Right ventricle myocardium inferior (tissue), 1 donor: ENCODE data around the gene C5orf15. TPM values are rescaled to one million over a fixed set of nuclear protein-coding genes. Genes with fewer than 3 reads are reported as not detected.
"Not testable (repeated sequence)": the region's sequence is repeated elsewhere in the genome, so short reads cannot be mapped to it uniquely, and the experiment has no call there.

Experiments
- ATAC-seq: fragments of 200-7000 bp; cut with Tn5 transposase; one replicate; pipeline ENCODE4 v1.9.1; 2020; ENCODE audit warnings: mild to moderate bottlenecking, moderate library complexity
- DNase-seq: peaks from one replicate; pipeline ENCODE4 v3.0.0; 2021; ENCODE audit errors: missing footprints
- intact Hi-C: fragments of 100-400 bp; cut with DNase I; formaldehyde crosslinking; loops from one replicate; pipeline ENCODE4 v1.11.0; 2022
- total RNA-seq: library from RNA; stranded (reverse); fragmentation: NEBNext Ultra II Directional; extraction: Animal tissue kit (Norgen Biotek cat#: 25700); gene quantifications from one replicate; pipeline ENCODE4 v1.2.1, GENCODE V29; 2021
- donor health status: DM: no; HTN: yes; CAD: no; lungs with severe emphysema.

C5orf15 gene
- total RNA-seq, 1 donor from 2014 or later: 34.1 TPM

DNA sequence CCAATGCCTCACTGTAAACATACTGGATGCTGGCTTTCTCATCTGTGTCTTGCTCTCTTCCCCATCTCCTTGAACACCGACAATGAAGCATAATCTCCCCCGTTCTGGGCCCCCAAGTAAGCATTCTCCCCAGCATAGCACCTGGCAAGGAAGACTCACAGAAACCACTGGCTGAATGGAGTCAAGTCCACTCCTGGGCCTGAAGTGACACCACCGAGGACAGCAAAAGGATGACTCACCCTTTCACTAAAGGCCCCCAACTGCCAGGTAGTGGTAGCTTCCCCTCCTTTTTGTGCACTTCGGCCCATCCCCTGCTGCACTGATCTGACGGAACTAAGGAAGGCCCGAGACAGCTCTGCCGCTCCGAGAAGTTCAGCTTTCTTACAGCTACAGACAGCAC lies 26.9 kb upstream of the C5orf15 start:
- intact Hi-C loops: no loop called here
- ATAC-seq: no peak

DNA sequence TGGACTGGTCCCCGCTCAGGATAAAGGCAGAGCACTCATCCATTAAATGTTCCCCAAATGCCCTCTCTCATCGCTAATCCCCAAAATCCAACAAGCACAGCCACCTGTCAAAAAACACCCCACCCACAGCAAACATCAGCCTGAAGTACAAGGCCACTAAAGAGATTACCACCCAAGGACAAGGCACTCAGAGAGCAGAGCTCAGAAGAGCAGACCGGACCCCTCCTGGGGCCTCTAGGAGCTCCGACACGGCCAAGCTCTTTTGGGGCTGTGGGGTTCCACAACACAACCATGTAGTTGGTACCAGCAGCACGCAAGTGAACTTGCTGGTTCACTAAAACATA lies 26.5 kb upstream of the C5orf15 start:
- ATAC-seq (no peak), DNase-seq (no peak)
- intact Hi-C loops: no loop called here

More for the DNA sequence above, 26.9 kb upstream of the C5orf15 start:
- DNase-seq: no peak

DNA sequence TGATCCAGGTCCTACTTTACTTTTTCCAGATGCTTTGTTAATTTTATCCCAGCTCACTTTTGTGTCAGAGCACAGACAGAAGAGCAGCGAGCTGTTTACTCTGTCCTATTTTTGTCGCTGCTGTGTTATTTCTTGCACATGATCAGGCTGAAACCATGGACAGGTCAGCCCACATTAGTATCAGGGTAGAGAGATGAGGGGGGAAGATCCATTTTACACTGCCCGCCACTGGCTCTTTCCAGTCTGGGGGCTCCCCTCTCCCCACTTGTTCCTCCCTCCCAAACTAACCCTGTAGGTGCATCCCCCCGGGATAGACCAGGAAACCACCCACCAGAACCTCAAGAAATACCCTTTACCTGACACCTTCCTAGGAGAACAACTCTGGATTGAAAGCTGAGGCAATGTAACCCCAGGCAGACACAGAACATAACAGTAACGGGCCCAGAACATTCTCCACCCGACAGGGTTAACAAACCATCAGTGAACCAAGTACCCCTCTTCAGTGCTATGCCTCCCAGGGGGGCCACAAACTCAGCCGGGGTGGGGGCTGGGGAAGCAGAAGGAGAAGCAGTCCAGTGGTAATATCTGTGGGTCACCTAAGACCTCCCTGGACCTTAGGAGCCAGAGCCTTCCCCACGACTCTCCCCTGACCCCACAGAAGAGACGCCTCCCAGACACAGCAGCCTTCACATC lies 26.0 kb upstream of the C5orf15 start:
- DNase-seq (no peak), ATAC-seq (peak; percentile 47)
- intact Hi-C loops: no loop called here

DNA sequence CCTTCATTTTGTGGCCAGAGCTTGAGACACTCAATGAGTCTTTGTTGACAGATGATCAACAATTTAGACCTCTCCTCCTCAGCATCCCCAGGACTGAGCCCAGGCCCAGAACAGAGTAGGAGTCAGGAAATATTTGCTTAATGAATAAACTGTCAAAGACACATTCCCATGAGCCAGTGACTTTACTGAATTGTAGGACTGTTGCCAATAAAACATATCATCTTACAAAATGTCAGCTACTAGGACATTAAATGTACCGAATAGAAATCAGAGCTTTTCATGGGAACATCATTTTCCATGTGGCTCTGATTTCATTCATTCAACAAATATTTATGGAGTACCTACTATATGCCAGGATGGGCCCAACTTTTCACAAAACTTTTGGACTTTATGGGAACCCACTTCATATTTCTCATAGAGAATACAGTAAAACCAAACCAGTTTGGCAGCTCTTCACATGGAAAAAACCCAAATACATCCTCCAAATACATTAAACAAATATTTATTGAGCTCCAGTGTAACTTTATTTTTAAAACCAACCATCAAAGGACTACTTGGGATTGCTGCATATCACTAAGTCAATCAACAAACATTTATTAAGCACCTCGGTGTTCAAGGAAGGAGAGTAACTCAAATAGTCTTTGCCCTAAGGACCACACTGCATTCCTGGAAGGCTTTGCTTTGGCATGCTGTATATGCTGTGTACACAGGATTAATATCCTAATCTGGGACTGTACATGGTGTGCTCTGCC lies 24.9 kb upstream of the C5orf15 start:
- no peak for ATAC-seq
- intact Hi-C loops: no loop called here
- DNase-seq: no peak

DNA sequence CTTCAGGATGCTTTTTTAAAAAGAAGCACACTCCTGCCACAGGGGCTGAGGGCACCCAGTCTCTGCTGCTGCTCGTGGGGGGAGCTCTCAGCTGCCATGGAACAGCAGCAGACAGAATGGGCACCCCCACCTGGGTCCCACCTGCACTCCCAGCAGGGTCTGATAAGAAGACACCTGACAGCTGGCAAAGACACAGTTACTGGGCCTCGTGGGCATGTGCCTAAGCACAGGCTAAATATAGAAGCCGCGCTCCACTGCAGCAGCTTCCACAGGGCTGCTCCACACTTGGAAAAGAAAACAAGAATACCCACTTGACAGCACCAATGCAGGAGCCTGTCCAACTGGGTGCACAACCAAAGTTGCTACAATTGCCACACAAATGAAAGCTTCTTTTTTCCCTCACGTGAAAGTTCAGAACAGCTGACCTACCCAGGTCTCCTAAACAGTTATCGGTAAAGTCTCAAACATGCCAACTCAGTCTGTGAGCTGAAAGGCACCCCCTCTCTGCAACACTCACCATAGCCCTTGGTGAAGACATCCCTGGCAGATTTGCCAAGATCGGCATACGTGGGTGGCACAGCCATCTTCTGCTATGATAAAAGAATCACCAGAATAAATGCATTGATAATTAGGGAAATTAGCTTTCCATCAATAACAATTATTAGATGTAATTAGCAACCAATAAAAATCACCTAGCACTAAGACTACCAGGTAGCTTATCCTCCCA lies 24.2 kb upstream of the C5orf15 start:
- DNase-seq: no peak
- ATAC-seq: peak; percentile 67
- intact Hi-C loops: loop anchor here (1.0 kb wide), 1 partner anchor 82 kb away; no protein-coding TSS in a partner anchor

DNA sequence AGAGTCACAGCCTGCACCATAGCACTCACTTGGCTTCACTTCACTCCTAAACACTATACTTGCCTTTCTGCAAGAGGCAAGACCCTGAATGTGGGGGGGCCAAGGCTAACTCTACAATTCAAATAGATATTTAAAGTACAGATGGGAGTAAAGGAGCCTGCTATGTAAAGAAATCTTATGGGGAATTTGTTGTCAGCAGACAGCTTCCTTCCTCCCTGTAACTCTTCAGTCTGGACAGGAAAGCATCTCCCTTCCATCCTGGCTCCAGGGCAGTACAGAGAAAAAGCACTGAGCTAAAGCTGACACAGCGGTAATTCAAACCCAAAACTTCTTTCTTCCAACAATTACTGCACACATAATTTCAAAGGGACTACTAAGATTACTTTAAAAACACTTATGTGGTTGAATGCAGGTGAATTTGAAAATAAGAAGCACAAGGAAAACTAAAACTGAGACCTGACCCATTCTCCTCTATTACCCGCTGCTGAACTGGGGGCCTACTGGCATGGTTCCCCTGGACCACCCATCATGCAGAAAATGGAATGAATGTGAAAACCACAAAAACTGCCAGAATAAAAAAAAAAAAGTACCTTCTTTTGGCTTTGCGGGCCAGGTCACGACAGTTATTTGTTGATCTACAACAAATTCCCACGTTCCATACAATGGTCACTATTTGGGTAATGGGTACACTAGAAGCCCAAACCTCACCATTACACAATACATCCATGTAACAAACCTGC lies 22.9 kb upstream of the C5orf15 start:
- intact Hi-C loops: no loop called here
- ATAC-seq (no peak), DNase-seq (no peak)

DNA sequence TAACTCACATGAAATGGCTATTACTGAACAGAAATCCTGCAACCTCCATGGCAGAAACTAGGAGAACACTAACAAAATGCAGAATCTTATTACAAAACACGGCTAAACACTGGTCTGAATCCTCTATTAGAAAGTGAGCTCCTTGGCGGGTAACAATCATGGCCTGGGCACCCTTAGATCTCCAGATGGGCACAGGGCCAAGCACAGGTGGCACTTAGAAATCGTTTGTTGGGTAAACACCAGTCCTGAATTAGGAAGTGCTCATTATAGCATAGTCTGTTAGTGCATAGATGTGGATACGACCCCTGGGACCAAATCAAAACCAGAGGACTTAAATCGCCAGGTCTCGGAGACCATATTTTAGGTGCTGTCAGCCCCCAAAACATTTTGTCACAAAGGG lies 22.0 kb upstream of the C5orf15 start:
- no peak for DNase-seq
- intact Hi-C loops: no loop called here
- ATAC-seq: no peak

DNA sequence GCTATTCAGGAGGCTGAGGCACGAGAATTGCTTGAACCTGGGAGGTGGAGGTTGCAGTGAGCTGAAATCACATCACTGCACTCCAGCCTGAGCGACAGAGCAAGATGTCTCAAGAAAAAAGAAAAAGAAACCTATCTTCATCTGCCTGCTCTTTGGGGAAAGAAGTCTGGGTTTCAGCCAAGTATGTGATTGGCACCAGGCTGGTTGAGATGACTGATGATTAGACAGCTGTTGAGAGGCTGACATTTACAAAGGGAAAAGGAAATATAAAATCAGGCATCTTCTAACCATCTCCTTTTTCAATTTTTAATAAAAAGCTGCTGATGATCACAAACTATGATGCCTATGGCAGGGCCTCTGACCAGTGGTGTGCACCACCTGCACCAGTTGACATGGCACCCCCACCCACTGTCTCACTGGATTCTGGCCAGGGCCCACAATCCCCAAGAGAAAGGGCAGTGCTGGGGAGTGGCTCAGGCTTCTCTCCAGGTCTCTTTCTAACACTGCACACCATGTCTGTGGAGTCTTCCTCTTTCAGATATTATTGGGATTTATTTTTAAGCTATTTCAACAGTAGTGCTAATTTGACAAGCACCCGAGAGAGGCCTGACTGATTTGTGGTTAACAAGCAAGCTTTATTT lies 17.2 kb upstream of the C5orf15 start:
- intact Hi-C loops: no loop called here
- ATAC-seq (no peak), DNase-seq (no peak)

DNA sequence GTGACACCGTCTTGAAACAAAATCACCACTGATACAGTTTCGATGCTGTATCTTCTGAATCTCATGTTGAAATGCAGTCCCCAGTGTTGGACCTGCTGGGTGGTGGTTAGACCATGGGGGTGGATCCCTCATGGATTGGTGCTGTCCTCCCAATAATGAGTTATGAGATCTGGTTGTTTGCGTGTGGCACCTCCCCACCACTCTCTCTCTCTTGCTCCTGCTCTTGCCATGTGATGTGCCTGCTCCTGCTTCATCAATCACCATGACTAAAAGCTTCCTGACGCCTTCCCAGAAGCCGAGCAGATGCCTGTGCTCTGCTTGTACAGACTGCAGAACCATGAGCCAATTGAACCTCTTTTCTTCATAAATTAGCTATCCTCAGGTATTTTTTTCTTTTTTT lies 15.2 kb upstream of the C5orf15 start:
- no peak for DNase-seq
- intact Hi-C loops: no loop called here
- ATAC-seq: no peak

DNA sequence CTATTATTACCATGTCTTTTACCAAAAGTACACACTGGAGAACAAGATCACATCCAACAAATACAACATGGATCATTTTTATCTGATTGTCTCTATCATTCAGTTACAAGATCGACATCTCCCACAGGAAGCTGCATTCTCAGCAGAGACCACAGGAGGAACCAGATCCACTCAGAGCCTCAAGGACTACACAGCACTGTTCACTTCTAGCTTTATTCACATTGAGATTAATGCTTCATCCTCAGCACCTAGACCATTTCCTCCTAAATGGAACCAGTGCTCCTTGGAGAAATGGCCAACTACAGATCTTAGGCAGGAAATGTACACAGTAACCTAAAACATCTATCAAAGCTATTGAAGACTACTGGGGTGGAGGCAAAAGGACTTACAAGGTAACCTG lies 13.3 kb upstream of the C5orf15 start:
- intact Hi-C loops: no loop called here

DNA sequence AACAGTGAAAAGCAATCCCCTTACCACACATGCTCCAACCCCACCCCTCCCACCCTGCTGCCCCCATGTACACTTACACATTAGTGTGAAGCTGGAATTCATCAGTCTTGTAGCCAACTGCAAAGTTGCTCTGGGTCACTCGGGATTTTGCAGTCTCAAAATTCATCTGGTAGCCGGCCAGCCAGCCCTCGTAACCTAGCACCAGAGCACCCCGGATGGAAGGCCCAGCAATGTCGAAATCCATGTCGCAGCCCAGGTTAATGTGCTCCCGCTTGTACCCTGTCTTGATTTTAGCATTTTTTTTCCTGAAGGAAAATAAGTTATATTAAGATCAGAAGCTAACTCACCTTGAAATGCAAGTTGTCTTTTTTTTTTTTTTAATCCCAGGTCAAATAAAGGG lies 12.2 kb upstream of the C5orf15 start:
- DNase-seq (no peak), ATAC-seq (no peak)
- intact Hi-C loops: no loop called here

More for the DNA sequence above, 13.3 kb upstream of the C5orf15 start:
- DNase-seq: no peak
- ATAC-seq: no peak

DNA sequence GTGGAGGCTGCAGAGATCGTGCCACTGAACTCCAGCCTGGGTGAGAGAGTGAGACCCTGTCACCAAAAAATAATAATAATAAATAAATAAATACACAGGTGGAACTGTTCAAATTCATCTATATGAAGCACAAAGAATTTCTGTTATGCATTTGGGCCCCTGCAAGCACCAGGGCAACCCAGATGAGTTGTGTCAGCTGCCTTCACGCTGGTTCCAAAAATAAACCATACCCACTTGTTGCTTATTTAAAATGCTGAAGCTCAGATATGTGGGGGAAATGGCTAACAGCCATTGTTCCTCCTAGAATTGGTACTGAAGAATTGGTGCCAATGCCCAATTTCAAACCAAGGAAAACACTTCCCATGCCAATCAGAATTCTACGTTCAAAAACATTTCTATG lies 10.5 kb upstream of the C5orf15 start:
- intact Hi-C loops: no loop called here
- ATAC-seq (no peak), DNase-seq (no peak)

DNA sequence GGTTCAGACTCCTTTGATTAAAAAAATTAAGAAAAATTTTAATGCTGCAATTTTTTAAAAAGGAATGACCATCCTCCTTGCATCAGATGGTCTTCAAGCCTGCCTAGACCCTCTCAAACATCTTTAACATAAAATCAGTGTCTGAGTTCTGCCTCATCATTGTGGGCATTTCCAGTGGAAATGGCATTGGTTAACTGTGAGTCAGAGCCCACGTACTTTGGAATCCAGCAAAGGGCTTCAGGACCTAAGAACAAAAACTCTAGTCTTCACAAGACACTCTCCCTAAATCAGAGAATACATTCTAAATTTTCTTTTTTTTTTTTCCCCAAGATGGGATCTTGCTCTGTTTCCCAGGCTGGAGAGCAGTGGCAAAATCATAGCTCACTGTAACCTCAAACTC lies 9.4 kb upstream of the C5orf15 start:
- ATAC-seq (no peak), DNase-seq (no peak)
- intact Hi-C loops: no loop called here

DNA sequence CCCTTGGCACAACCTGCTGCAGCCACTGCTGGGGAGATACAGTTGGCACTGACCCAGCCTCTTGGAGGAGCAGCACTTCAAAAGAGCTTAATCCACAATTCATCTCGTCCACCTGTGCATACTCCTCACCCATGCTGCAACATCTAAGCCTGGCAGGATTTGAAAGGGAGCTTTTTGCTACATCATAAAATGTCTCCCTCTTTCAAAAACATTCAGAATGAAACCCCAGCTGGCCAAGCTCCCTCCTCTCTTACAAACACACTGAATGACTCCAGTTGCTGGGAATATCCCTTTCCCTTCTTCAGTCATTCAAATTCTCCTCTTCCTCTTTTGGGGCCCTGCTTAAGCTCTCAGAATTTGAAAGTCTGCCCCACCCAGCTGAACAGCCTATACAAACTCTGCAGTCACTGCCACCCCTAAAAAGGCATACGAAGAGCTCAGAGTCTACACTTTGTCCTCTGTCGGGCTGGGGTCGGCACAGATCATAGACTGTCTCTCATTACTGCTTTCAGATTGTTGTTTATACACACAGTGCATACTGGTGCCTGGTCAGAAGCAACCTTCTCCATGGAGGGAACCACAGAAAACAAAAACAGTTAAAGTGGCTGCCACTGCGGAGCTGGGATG lies 8.8 kb upstream of the C5orf15 start:
- ATAC-seq (no peak), DNase-seq (no peak)
- intact Hi-C loops: no loop called here

DNA sequence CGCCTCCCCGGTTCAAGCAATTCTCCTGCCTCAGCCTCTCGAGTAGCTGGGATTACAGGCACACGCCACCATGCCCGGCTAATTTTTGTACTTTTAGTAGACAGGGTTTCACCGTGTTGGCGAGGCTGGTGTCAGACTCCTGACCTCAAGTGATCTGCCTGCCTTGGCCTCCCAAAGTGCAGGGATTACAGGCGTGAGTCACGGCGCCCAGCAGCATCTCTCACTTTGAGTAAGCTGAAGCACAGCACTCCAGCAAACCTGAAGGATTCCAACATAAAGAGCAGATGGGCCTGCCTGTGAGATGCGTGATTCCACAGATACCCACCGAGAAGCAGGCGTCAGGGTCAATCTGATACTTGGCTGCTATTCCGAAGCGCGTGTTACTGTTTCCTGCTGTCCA lies 7.1 kb upstream of the C5orf15 start:
- ATAC-seq, DNase-seq: not testable (repeated sequence)

DNA sequence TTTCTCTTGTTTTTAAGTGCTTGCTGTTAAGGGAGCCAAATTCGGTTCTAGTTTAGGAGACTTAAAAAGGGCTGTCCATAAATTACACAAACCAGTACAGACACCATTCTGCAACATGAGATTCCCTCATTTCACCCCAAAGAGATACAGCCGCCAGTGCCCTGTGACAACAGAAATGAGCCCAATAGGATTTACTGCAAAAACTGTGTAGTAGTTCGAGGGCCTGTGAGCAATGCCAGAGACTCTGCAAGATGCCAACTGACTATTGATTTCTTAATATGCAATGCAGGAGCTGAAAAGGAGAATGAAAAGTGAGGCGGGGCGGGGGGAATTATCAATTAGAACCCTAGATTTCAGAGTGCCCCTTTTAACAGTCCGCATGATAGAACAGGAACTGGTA lies 5.7 kb upstream of the C5orf15 start:
- intact Hi-C loops: no loop called here
- ATAC-seq: no peak
- no peak for DNase-seq

More for the DNA sequence above, 7.1 kb upstream of the C5orf15 start:
- intact Hi-C loops: not testable (repeated sequence)

DNA sequence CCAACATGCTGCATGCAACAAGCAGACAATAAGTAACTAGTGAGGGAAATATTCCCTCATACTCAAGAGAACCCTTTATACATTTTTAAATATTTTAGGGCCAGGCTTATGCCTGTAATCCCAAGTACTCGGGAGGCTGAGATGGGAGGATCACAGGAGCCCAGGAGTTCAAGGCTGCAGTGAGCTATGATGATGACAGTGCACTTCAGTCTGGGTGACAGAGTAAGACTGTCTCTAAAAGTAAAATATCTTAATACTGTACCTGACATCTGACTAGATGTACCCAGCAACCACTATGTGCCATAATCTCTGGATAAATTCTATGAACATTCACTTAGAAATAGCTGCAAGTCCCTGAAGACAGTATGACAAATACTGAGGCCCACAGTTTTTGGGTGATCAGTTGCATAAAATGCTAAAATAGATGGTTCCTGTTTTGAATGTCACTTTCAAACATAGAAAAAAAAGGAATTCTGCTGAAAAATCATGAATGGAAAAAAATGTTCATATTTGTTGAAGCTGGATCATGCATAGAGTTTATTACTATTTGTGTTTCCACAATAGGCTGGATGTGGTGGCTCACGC lies 2.0 kb upstream of the C5orf15 start:
- intact Hi-C loops: no loop called here
- ATAC-seq: no peak
- DNase-seq: no peak
